MM.1S (cell line): ENCODE data around the gene SELENBP1.

Experiments
- EZH2 ChIP-seq: fragments of 300-600 bp; sonication (generic); optimal IDR thresholded peaks from 2 replicates; pipeline ENCODE3; 2017; ENCODE audit warnings: low read depth, mild to moderate bottlenecking, antibody characterized with exemption, low read length, mixed read lengths
- EZH2phosphoT487 ChIP-seq: fragments of 300-600 bp; sonication (generic); IDR thresholded peaks from 2 replicates; pipeline ENCODE4 v1.6.1; 2018; ENCODE audit warnings: antibody characterized with exemption, low read length
- TF ChIP-seq, protein P1 (sequence below): fragments of 300-600 bp; sonication (generic); IDR thresholded peaks from 2 replicates; pipeline ENCODE4 v1.5.1; 2016; ENCODE audit warnings: antibody characterized with exemption, low read length, mixed read lengths

DNA sequence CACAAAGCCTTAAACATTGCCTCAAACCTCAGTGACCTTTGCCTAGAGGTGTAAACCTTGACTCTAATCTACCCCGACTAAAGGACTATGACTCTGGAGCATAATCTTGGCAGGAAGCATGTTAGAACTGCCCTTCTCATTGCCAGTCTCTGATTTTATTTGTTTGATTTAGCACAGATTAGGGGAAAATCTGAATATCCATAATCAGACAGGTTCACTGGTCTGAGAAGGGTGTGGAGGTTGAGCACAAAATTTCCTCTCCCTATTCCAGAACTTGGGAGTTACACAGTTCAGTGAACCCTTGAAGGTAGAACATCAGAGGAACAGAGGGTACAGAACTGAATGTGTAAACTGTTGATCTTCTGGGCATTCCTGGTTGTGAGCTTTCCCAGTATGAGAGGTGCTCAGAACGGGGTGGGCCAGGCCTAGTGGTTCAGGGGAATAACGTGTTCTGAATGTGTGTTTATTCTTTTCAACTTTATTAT lies 18.6 kb upstream of the SELENBP1 start:
- TF ChIP-seq EZH2, result no peak
- TF ChIP-seq, protein P1, sequence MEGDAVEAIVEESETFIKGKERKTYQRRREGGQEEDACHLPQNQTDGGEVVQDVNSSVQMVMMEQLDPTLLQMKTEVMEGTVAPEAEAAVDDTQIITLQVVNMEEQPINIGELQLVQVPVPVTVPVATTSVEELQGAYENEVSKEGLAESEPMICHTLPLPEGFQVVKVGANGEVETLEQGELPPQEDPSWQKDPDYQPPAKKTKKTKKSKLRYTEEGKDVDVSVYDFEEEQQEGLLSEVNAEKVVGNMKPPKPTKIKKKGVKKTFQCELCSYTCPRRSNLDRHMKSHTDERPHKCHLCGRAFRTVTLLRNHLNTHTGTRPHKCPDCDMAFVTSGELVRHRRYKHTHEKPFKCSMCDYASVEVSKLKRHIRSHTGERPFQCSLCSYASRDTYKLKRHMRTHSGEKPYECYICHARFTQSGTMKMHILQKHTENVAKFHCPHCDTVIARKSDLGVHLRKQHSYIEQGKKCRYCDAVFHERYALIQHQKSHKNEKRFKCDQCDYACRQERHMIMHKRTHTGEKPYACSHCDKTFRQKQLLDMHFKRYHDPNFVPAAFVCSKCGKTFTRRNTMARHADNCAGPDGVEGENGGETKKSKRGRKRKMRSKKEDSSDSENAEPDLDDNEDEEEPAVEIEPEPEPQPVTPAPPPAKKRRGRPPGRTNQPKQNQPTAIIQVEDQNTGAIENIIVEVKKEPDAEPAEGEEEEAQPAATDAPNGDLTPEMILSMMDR, result no peak
- no peak for TF ChIP-seq EZH2phosphoT487
